AG04450 (cell line): ENCODE results near the gene HSPA13. TPM values are rescaled to one million over a fixed set of nuclear protein-coding genes. Genes with fewer than 3 reads are reported as not detected.

Experiments used
- CTCF ChIA-PET: fragments of 300-600, 350-600 bp; formaldehyde crosslinking; extraction: SDS; loops from one replicate; lab custom pipeline; 2022; ENCODE audit warnings: antibody characterized with exemption, inconsistent platforms; lab: Charles Lee
- POLR2A ChIA-PET: fragments of 350-600 bp; formaldehyde crosslinking; extraction: SDS; loops from one replicate; lab custom pipeline; 2021; ENCODE audit warnings: antibody characterized with exemption, inconsistent platforms; lab: Yijun Ruan, JAX
- DNase-seq: peaks from one replicate; pipeline ENCODE4 v3.0.0-alpha.2; 2011; ENCODE audit warnings: low read depth, low spot score
- H3K27ac ChIP-seq: one replicate; pipeline ENCODE4 v1.5.1; 2012; ENCODE audit warnings: low read depth, low read length, control low read depth
- H3K27me3 ChIP-seq: one replicate; pipeline ENCODE4 v1.6.0; 2012; ENCODE audit warnings: low read length; ENCODE audit not compliant: control insufficient read depth, insufficient read depth
- H3K4me3 ChIP-seq: 2 replicates; pipeline ENCODE4 v1.5.1; 2011; ENCODE audit warnings: mild to moderate bottlenecking, low read depth, low read length, control low read depth
- H3K9me3 ChIP-seq: 2 replicates; pipeline ENCODE4 v1.5.1; 2012; ENCODE audit warnings: low read length; ENCODE audit not compliant: control insufficient read depth, insufficient read depth
- CTCF ChIP-seq: IDR thresholded peaks from 2 replicates; pipeline ENCODE4 v1.5.1; 2011; ENCODE audit warnings: low read depth, low read length, control low read depth, inconsistent platforms
- polyA plus RNA-seq: library from polyadenylated mRNA; depleted of rRNA; stranded (reverse); fragments of >200 nt; gene quantifications from 2 replicates; pipeline ENCODE4 v1.2.3, GENCODE V29; 2011; rRNA removed

The HSPA13 gene
- polyA plus RNA-seq, 1 experiment = 42.9 TPM

GRCh38 chr21:14325595-14325994, 57.4 kb downstream of the HSPA13 start:
- no peak for TF ChIP-seq CTCF
- CTCF ChIA-PET = no interaction called here
- POLR2A ChIA-PET = no interaction called here
- H3K27ac ChIP-seq = no peak overlapping the region
- no peak overlapping the region for H3K4me3 ChIP-seq
- no peaks in the 10 kb centered on the region; the same call in 1 of the 2 replicates for H3K9me3 ChIP-seq
- no peak for DNase-seq
- no peaks in the 10 kb centered on the region for H3K27me3 ChIP-seq

Other genes starting within 250 kb of the HSPA13 start
- not detected in 2 replicates for gene LIPI, start 172.2 kb downstream of the HSPA13 start, polyA plus RNA-seq
- not detected in 2 replicates for gene RBM11, start 167.0 kb downstream of the HSPA13 start, polyA plus RNA-seq
- gene SAMSN1, start 163.2 kb upstream of the HSPA13 start, polyA plus RNA-seq = not detected in 2 replicates